SK-N-SH (cell line): Measurements from ENCODE around the gene SLC5A11. TPM values are rescaled to one million over a fixed set of nuclear protein-coding genes. Genes with fewer than 3 reads are reported as not detected.

ENCODE experiments used
- CTCF ChIA-PET: fragments of 300-600, 350-600 bp; formaldehyde crosslinking; extraction: SDS; loops from one replicate; lab custom pipeline; 2021; lab: Yijun Ruan, JAX
- POLR2A ChIA-PET: fragments of 350-600 bp; sonication (Branson Sonifier 250); formaldehyde crosslinking; extraction: SDS; loops from one replicate; lab custom pipeline; 2020; ENCODE audit warnings: antibody characterized with exemption, inconsistent platforms; lab: Yijun Ruan, JAX
- DNase-seq: peaks from one replicate; pipeline ENCODE4 v3.0.0; 2012
- H2AFZ ChIP-seq: fragments of 200-600 bp; sonication (generic); 2 replicates; pipeline ENCODE4 v1.8.1; 2016; ENCODE audit warnings: antibody characterized with exemption, mild to moderate bottlenecking, low read depth
- H3F3A ChIP-seq: fragments of 200-600 bp; sonication (generic); replicated peaks from 2 replicates; pipeline ENCODE3; 2016; ENCODE audit warnings: antibody characterized with exemption, mild to moderate bottlenecking; ENCODE audit not compliant: insufficient read depth
- H3K27ac ChIP-seq, 2 experiments: fragments of 200-500 bp in 1 of 2; fragments of 200-600 bp in 1 of 2; sonication (Bioruptor generic) in 1 of 2; sonication (generic), shearing (Covaris generic) in 1 of 2; 2 replicates each; pipeline versions ENCODE4 v1.5.1 to v1.6.1; 2014 to 2016; ENCODE audit warnings: low read depth in 2 of 2, inconsistent platforms in 1 of 2, low read length in 1 of 2, mild to moderate bottlenecking in 1 of 2, mixed read lengths in 1 of 2
- H3K27me3 ChIP-seq: fragments of 200-600 bp; sonication (generic), shearing (Covaris generic); 2 replicates; pipeline ENCODE4 v1.6.1; 2016; ENCODE audit warnings: mixed run types; ENCODE audit not compliant: insufficient read depth
- H3K36me3 ChIP-seq, 2 experiments: fragments of 200-500 bp in 1 of 2; fragments of 200-600 bp in 1 of 2; sonication (Bioruptor generic) in 1 of 2; sonication (generic) in 1 of 2; replicated peaks in 1 of 2; 2 replicates each; pipeline versions ENCODE3 to v1.5.1; 2014 to 2016; ENCODE audit warnings: low read length in 1 of 2, mild to moderate bottlenecking in 1 of 2; ENCODE audit not compliant: insufficient read depth in 2 of 2, control insufficient read depth in 1 of 2
- H3K4me1 ChIP-seq, 2 experiments: fragments of 200-500 bp in 1 of 2; fragments of 200-600 bp in 1 of 2; sonication (Bioruptor generic) in 1 of 2; sonication (generic), shearing (Covaris generic) in 1 of 2; 2 replicates each; pipeline versions ENCODE4 v1.5.1 to v1.6.1; 2014 to 2016; ENCODE audit warnings: low read depth in 1 of 2, low read length in 1 of 2, mixed run types in 1 of 2; ENCODE audit not compliant: insufficient read depth in 2 of 2, control insufficient read depth in 1 of 2
- H3K4me2 ChIP-seq: fragments of 200-600 bp; sonication (generic), shearing (Covaris generic); 2 replicates; pipeline ENCODE4 v1.6.1; 2017; ENCODE audit warnings: mixed run types
- H3K4me3 ChIP-seq, 2 experiments: fragments of 200-500 bp in 1 of 2; fragments of 200-600 bp in 1 of 2; sonication (Bioruptor generic) in 1 of 2; sonication (generic), shearing (Covaris generic) in 1 of 2; 2 replicates each; pipeline versions ENCODE4 v1.5.1 to v1.8.1; 2014 to 2016; ENCODE audit warnings: low read depth in 2 of 2, inconsistent platforms in 1 of 2, low read length in 1 of 2, mild to moderate bottlenecking in 1 of 2, mixed read lengths in 1 of 2, moderate library complexity in 1 of 2
- H3K79me2 ChIP-seq: fragments of 200-600 bp; sonication (generic); 2 replicates; pipeline ENCODE4 v1.8.1; 2017; ENCODE audit warnings: mild to moderate bottlenecking; ENCODE audit not compliant: insufficient read depth
- H3K9ac ChIP-seq: fragments of 200-600 bp; sonication (generic); 2 replicates; pipeline ENCODE4 v1.6.1; 2017; ENCODE audit warnings: mixed run types
- H3K9me2 ChIP-seq: fragments of 200-600 bp; sonication (generic); 2 replicates; pipeline ENCODE4 v1.6.1; 2017; ENCODE audit warnings: mixed run types
- H3K9me3 ChIP-seq: fragments of 200-600 bp; sonication (generic); 2 replicates; pipeline ENCODE4 v1.6.1; 2017; ENCODE audit warnings: mixed run types, mild to moderate bottlenecking, moderate library complexity
- H4K20me1 ChIP-seq: fragments of 200-600 bp; sonication (generic); 2 replicates; pipeline ENCODE4 v1.6.1; 2017; ENCODE audit warnings: mild to moderate bottlenecking, mixed run types; ENCODE audit not compliant: insufficient read depth
- CHD2 ChIP-seq: fragments of 150-350 bp; IDR thresholded peaks from 2 replicates; pipeline ENCODE4 v1.6.1; 2018; ENCODE audit warnings: low read length; ENCODE audit not compliant: partially characterized antibody
- EP300 ChIP-seq, 2 experiments: IDR thresholded peaks; 2 replicates each; pipeline versions ENCODE4 v1.4.0 to v1.6.1; 2012; ENCODE audit warnings: borderline replicate concordance in 1 of 2, low read depth in 1 of 2, low read length in 1 of 2
- EZH2phosphoT487 ChIP-seq: fragments of 200-600 bp; sonication (generic); IDR thresholded peaks from 2 replicates; pipeline ENCODE4 v1.6.1; 2017; ENCODE audit warnings: low read depth, mixed run types, mild to moderate bottlenecking, antibody characterized with exemption, moderate library complexity, borderline replicate concordance
- JUND ChIP-seq: IDR thresholded peaks from 2 replicates; pipeline ENCODE4 v1.4.0; 2012
- MXI1 ChIP-seq: IDR thresholded peaks from 2 replicates; pipeline ENCODE4 v1.6.1; 2012; ENCODE audit warnings: mild to moderate bottlenecking, low read depth, low read length, improper control_type of control experiment
- NRF1 ChIP-seq: IDR thresholded peaks from 2 replicates; pipeline ENCODE4 v1.6.1; 2012; ENCODE audit warnings: low read depth, mild to moderate bottlenecking, low read length
- RAD21 ChIP-seq: IDR thresholded peaks from 2 replicates; pipeline ENCODE4 v1.6.1; 2012; ENCODE audit warnings: mild to moderate bottlenecking, low read length
- RFX5 ChIP-seq: IDR thresholded peaks from 2 replicates; pipeline ENCODE4 v1.6.1; 2012; ENCODE audit warnings: mild to moderate bottlenecking, improper control_type of control experiment, low read length
- RXRA ChIP-seq: IDR thresholded peaks from 2 replicates; pipeline ENCODE4 v1.4.0; 2012; ENCODE audit warnings: low read depth, mild to moderate bottlenecking, borderline replicate concordance
- TCF12 ChIP-seq: IDR thresholded peaks from 2 replicates; pipeline ENCODE4 v1.4.0; 2012
- TEAD4 ChIP-seq: IDR thresholded peaks from 2 replicates; pipeline ENCODE4 v1.4.0; 2012; ENCODE audit warnings: mild to moderate bottlenecking, borderline replicate concordance; ENCODE audit not compliant: insufficient read depth
- YY1 ChIP-seq: IDR thresholded peaks from 2 replicates; pipeline ENCODE4 v1.4.0; 2012; ENCODE audit warnings: low read depth, mild to moderate bottlenecking
- WGBS: methylation state at CpG from one replicate; pipeline ENCODE4 v1.1.6; 2017; ENCODE audit warnings: low lambda C conversion rate; 5-methylcytosine and 5-hydroxymethylcytosine counted together
- polyA plus RNA-seq, 3 experiments: library from polyadenylated mRNA; depleted of rRNA; stranded (reverse); fragments of >200 nt; gene quantifications; 2 replicates each; pipeline ENCODE4 v1.2.3, GENCODE V29; 2012
- TF ChIP-seq, protein P1 (sequence below): fragments of 150-350 bp; IDR thresholded peaks from 2 replicates; pipeline ENCODE4 v1.6.1; 2017; ENCODE audit warnings: antibody characterized with exemption, low read length, low read depth, borderline replicate concordance
- TF ChIP-seq, protein P2 (sequence below): IDR thresholded peaks from 2 replicates; pipeline ENCODE4; 2012
- TF ChIP-seq, protein P3 (sequence below): IDR thresholded peaks from 2 replicates; pipeline ENCODE4 v1.6.1; 2012; ENCODE audit warnings: mild to moderate bottlenecking, low read depth, low read length, moderate library complexity

The SLC5A11 gene
- polyA plus RNA-seq, 1 of the 3 experiments (the other 2 are of a cell fraction), result not detected

DNA sequence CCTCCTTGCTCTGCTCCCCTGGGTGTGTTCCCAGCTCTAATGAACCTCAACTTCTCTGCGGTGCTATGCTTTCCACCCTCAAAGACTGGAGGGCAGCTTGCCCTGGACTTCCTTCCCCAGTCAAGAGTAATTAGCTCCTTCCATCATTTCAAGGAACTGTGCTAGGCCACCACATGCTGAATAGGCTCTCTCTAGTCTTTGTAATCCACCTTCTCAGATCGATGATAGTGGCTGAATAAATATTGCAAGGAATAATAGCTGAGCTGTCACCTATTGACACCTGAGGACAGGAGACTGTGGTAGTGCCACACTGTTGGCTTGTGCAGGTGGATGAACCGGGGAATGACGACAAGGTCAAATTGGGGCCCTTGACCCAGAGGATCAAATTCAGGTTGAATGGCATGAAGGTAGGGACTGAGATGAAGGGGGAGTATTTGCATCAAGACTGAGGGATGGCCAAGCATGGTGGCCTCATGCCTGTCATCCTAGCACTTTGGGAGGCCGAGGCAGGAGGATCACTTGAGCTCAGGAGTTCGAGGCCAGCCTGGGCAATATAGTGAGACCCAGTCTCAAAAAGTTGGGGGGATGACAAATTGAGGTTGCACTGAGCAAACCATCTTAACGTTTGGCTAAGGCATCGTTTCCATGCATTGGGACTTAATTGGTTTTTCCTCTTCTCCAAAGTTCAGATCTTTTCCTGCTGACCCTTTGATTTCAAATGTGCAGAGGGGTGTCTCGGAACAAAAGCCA, 18.8 kb upstream of the SLC5A11 start:
- ChIA-PET CTCF (interaction anchor here (2.1 kb wide), 1 partner anchor 11 kb away, joined by 5 read pairs; no protein-coding TSS in a partner anchor), POLR2A (no interaction called here)
- peaks cover 0 to 2% of the 10 kb centered on the region in 2 experiments; a peak in 1 of 4 replicates for H3K4me1 ChIP-seq

DNA sequence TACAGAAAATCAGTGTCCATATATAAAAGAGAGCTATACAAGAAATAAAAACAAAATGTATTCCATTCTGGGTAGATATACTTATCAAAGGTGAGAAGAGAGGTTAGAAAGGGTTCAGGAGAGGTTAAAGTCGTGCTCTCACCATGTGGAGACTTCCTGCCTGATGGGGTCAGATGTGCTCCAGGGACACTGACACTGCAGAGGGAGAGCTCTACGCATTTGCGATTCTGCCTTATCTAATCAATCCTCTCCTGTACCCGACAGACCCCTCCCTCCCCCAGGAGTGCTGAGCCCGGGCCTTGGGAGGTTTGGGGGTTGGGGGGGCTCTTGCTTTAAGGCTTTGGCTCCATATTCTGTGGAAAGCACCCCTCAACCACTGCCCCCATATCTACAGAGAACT, 16.6 kb upstream of the SLC5A11 start:
- H3K4me1 ChIP-seq, result no peaks in the 10 kb centered on the region
- POLR2A ChIA-PET, result no interaction called here

More for the DNA sequence above, 18.8 kb upstream of the SLC5A11 start:
- DNase-seq, result no peak
- Histone ChIP-seq H3K27me3 (no peaks in the 10 kb centered on the region), H3K9me3 (no peaks in the 10 kb centered on the region), H3K4me2 (no peak overlapping the region), H2AFZ (no peak overlapping the region), H4K20me1 (no peaks in the 10 kb centered on the region), H3K9ac (no peak overlapping the region), H3K79me2 (no peaks in the 10 kb centered on the region), H3K27ac (no peak overlapping the region), H3K4me3 (no peak overlapping the region), H3K9me2 (no peaks in the 10 kb centered on the region), H3K36me3 (peaks cover 23 to 46% of the 10 kb centered on the region in 2 experiments), H3F3A (no peaks in the 10 kb centered on the region)
- TF ChIP-seq EZH2phosphoT487 (no peak), TCF12 (no peak), RAD21 (no peak), TEAD4 (no peak), RFX5 (no peak), YY1 (no peak), CHD2 (no peak), MXI1 (no peak)
- TF ChIP-seq, protein P1, sequence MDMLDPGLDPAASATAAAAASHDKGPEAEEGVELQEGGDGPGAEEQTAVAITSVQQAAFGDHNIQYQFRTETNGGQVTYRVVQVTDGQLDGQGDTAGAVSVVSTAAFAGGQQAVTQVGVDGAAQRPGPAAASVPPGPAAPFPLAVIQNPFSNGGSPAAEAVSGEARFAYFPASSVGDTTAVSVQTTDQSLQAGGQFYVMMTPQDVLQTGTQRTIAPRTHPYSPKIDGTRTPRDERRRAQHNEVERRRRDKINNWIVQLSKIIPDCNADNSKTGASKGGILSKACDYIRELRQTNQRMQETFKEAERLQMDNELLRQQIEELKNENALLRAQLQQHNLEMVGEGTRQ, result no peak
- TF ChIP-seq, protein P2, sequence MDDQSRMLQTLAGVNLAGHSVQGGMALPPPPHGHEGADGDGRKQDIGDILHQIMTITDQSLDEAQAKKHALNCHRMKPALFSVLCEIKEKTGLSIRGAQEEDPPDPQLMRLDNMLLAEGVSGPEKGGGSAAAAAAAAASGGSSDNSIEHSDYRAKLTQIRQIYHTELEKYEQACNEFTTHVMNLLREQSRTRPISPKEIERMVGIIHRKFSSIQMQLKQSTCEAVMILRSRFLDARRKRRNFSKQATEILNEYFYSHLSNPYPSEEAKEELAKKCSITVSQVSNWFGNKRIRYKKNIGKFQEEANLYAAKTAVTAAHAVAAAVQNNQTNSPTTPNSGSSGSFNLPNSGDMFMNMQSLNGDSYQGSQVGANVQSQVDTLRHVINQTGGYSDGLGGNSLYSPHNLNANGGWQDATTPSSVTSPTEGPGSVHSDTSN, result no peak
- WGBS, result 97% methylated on average over 9 of the region's 9 CpGs

More for the DNA sequence above, 16.6 kb upstream of the SLC5A11 start:
- no peaks in the 10 kb centered on the region for H3K79me2 ChIP-seq
- CTCF ChIA-PET, result no interaction called here
- H3K4me3 ChIP-seq, result no peak overlapping the region
- no peaks in the 10 kb centered on the region for H3K27me3 ChIP-seq
- no peak overlapping the region for H3K27ac ChIP-seq
- H3K4me2 ChIP-seq, result no peak overlapping the region
- H3K9me3 ChIP-seq, result no peaks in the 10 kb centered on the region
- H3K9me2 ChIP-seq, result no peaks in the 10 kb centered on the region
- no peaks in the 10 kb centered on the region for H4K20me1 ChIP-seq
- H2AFZ ChIP-seq, result no peak overlapping the region
- no peak overlapping the region for H3K9ac ChIP-seq
- DNase-seq, result no peak
- 72% methylated on average over 5 of the region's 5 CpGs for WGBS
- H3K36me3 ChIP-seq, result peaks cover 19 to 26% of the 10 kb centered on the region in 2 experiments
- no peaks in the 10 kb centered on the region for H3F3A ChIP-seq
- TF ChIP-seq RAD21 (peak; percentile 11; the same call in 1 of the 2 replicates), EZH2phosphoT487 (no peak), NRF1 (no peak), RXRA (no peak), MXI1 (no peak), EP300 (IDR thresholded peaks at IDR 0.05; ENCODE audit: borderline replicate concordance in 1 of 2, low read depth in 1 of 2, low read length in 1 of 2) (no peak), JUND (no peak)
- TF ChIP-seq, protein P1, result no peak
- TF ChIP-seq, protein P3, sequence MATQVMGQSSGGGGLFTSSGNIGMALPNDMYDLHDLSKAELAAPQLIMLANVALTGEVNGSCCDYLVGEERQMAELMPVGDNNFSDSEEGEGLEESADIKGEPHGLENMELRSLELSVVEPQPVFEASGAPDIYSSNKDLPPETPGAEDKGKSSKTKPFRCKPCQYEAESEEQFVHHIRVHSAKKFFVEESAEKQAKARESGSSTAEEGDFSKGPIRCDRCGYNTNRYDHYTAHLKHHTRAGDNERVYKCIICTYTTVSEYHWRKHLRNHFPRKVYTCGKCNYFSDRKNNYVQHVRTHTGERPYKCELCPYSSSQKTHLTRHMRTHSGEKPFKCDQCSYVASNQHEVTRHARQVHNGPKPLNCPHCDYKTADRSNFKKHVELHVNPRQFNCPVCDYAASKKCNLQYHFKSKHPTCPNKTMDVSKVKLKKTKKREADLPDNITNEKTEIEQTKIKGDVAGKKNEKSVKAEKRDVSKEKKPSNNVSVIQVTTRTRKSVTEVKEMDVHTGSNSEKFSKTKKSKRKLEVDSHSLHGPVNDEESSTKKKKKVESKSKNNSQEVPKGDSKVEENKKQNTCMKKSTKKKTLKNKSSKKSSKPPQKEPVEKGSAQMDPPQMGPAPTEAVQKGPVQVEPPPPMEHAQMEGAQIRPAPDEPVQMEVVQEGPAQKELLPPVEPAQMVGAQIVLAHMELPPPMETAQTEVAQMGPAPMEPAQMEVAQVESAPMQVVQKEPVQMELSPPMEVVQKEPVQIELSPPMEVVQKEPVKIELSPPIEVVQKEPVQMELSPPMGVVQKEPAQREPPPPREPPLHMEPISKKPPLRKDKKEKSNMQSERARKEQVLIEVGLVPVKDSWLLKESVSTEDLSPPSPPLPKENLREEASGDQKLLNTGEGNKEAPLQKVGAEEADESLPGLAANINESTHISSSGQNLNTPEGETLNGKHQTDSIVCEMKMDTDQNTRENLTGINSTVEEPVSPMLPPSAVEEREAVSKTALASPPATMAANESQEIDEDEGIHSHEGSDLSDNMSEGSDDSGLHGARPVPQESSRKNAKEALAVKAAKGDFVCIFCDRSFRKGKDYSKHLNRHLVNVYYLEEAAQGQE, result no peak
- TF ChIP-seq, all 33 proteins: peak for 1
